SK-N-SH (cell line): ENCODE data around the gene POLR1C.

ENCODE experiments used
- ELF1 ChIP-seq: IDR thresholded peaks from 2 replicates; pipeline ENCODE4 v1.4.0; 2012
- GABPA ChIP-seq: IDR thresholded peaks from 2 replicates; pipeline ENCODE4 v1.4.0; 2012; ENCODE audit warnings: low read depth, mild to moderate bottlenecking

DNA sequence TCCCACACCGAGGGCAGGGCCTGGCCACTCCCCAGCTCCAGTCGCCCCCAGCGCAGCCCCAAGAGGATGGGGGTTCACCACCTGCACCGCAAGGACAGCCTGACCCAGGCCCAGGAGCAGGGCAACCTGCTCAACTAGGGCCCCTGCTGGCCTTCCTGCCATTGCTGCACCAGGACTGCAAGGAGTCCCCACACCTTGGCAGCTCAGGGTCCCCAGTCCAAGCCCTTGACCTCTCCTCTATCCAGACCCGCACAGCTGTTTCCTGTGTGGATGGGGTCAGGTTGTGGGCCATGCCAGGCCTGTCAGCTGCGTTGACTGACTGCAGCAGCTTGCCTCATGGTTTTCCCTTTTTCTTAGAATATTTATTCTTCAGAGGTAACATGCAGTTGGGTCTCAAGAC, 11.2 kb upstream of the POLR1C start:
- TF ChIP-seq GABPA (no peak), ELF1 (no peak)
